AG09309 (cell line): ENCODE results near the gene MUC20.
"Not testable (repeated sequence)": the region's sequence is repeated elsewhere in the genome, so short reads cannot be mapped to it uniquely, and the experiment has no call there.

Experiments
- DNase-seq: peaks from one replicate; pipeline ENCODE4 v3.0.0-alpha.2; 2010; ENCODE audit warnings: low read depth
- H3K4me3 ChIP-seq: 2 replicates; pipeline ENCODE4 v1.5.1; 2011; ENCODE audit warnings: mild to moderate bottlenecking, low read depth, low read length, moderate library complexity; ENCODE audit not compliant: control insufficient read depth
- CTCF ChIP-seq: IDR thresholded peaks from 2 replicates; pipeline ENCODE4 v1.5.1; 2011; ENCODE audit warnings: mild to moderate bottlenecking, low read depth, low read length, inconsistent platforms; ENCODE audit not compliant: insufficient read depth, control insufficient read depth; ENCODE audit errors: missing control alignments

The MUC20 gene

GRCh38 chr3:195715583-195716266 lies 5.1 kb upstream of the MUC20 start:
- no peak for DNase-seq
- H3K4me3 ChIP-seq = no peak overlapping the region
- TF ChIP-seq CTCF = no peak

GRCh38 chr3:195717416-195717815 lies 3.4 kb upstream of the MUC20 start:
- no peak for TF ChIP-seq CTCF
- H3K4me3 ChIP-seq = no peak overlapping the region
- DNase-seq = no peak

- H3K4me3 ChIP-seq = no peak overlapping the region
- no peak for TF ChIP-seq CTCF
- no peak for DNase-seq
These were observed 2.8 kb upstream of the MUC20 start for GRCh38 chr3:195717852-195718476.

GRCh38 chr3:195718477-195718984 lies 2.2 kb upstream of the MUC20 start:
- TF ChIP-seq CTCF = no peak
- no peak overlapping the region for H3K4me3 ChIP-seq
- no peak for DNase-seq

- not testable (repeated sequence) for H3K4me3 ChIP-seq, DNase-seq
These were observed 1.1 kb upstream of the MUC20 start for GRCh38 chr3:195719514-195720254.

GRCh38 chr3:195722139-195722995 lies 1.6 kb downstream of the MUC20 start:
- DNase-seq, H3K4me3 ChIP-seq: not testable (repeated sequence)

GRCh38 chr3:195722996-195723345 lies 2.2 kb downstream of the MUC20 start:
- not testable (repeated sequence) for DNase-seq, H3K4me3 ChIP-seq

GRCh38 chr3:195724363-195724762 lies 3.6 kb downstream of the MUC20 start:
- H3K4me3 ChIP-seq, DNase-seq: not testable (repeated sequence)

- not testable (repeated sequence) for H3K4me3 ChIP-seq, DNase-seq
These were observed 5.3 kb downstream of the MUC20 start for GRCh38 chr3:195725916-195726740.
